GM12878 (cell line): ENCODE data around the gene LTA. TPM values are rescaled to one million over a fixed set of nuclear protein-coding genes. Genes with fewer than 3 reads are reported as not detected.

ENCODE experiments used
- ATAC-seq: fragments of 200-7000 bp; cut with Tn5 transposase; 3 replicates; pipeline ENCODE4 v1.9.1; 2020; ENCODE audit warnings: mild to moderate bottlenecking, moderate library complexity
- BruUV-seq: library from RNA; stranded (reverse); fragments of 400-500 nt; replicated peaks from 2 replicates; lab custom pipeline; 2021; lab: Mats Ljungman, UMichigan
- CTCF ChIA-PET: fragments of 300-600 bp; sonication (Branson Sonifier 250); formaldehyde crosslinking; extraction: SDS; loops from one replicate; lab custom pipeline; 2021; ENCODE audit warnings: inconsistent platforms; lab: Yijun Ruan, JAX
- POLR2A ChIA-PET: fragments of 350-600 bp; formaldehyde crosslinking; extraction: SDS; loops from one replicate; lab custom pipeline; 2021; ENCODE audit warnings: inconsistent platforms; lab: Charles Lee
- RAD21 ChIA-PET: fragments of 300-600 bp; sonication (Branson Sonifier 250); formaldehyde crosslinking; loops from one replicate; lab custom pipeline; 2023; ENCODE audit warnings: antibody characterized with exemption; ENCODE audit not compliant: unreplicated experiment; lab: Charles Lee
- SMC1A ChIA-PET: fragments of 300-600 bp; sonication (Branson Sonifier 250); formaldehyde crosslinking; loops from one replicate; lab custom pipeline; 2023; ENCODE audit not compliant: unreplicated experiment, uncharacterized antibody; lab: Charles Lee
- DNase-seq: peaks from one replicate; pipeline ENCODE4 v3.0.0-alpha.2; 2011; ENCODE audit warnings: low read depth, low spot score
- FAIRE-seq: peaks from 3 replicates; lab custom pipeline; 2011; peaks lifted over from hg19 to GRCh38; lab: Jason Lieb, UNC
- H2AFZ ChIP-seq: 2 replicates; pipeline ENCODE4 v1.6.0; 2011; ENCODE audit warnings: low read depth, low read length, control low read depth; ENCODE audit not compliant: control insufficient read depth
- H3K27ac ChIP-seq: 2 replicates; pipeline ENCODE4 v1.5.1; 2011; ENCODE audit warnings: control low read depth; ENCODE audit not compliant: control insufficient read depth, insufficient read depth
- H3K27me3 ChIP-seq, 2 experiments: replicated peaks in 1 of 2; 2 replicates each; pipeline versions ENCODE4 v1.6.0 to v1.6.1; 2011; ENCODE audit warnings: low read length in 1 of 2; ENCODE audit not compliant: control insufficient read depth in 2 of 2, insufficient read depth in 2 of 2
- H3K36me3 ChIP-seq, 2 experiments: 2 replicates each; pipeline ENCODE4 v1.5.1; 2011; ENCODE audit warnings: low read length in 1 of 2; ENCODE audit not compliant: control insufficient read depth in 2 of 2, insufficient read depth in 2 of 2
- H3K4me1 ChIP-seq: 2 replicates; pipeline ENCODE4 v1.6.1; 2011; ENCODE audit warnings: mild to moderate bottlenecking, low read length, moderate library complexity, mixed read lengths; ENCODE audit not compliant: control insufficient read depth, insufficient read depth
- H3K4me2 ChIP-seq: 2 replicates; pipeline ENCODE4 v1.6.0; 2011; ENCODE audit warnings: control low read depth; ENCODE audit not compliant: control insufficient read depth, insufficient read depth
- H3K4me3 ChIP-seq: fragments of 200-600 bp; sonication (generic); 2 replicates; pipeline ENCODE4 v1.5.1; 2016
- H3K79me2 ChIP-seq: 2 replicates; pipeline ENCODE4 v1.6.0; 2011; ENCODE audit warnings: low read length; ENCODE audit not compliant: control insufficient read depth, insufficient read depth
- H3K9ac ChIP-seq: 2 replicates; pipeline ENCODE4 v1.8.0; 2011; ENCODE audit warnings: low read length, control low read depth, mixed read lengths; ENCODE audit not compliant: control insufficient read depth, insufficient read depth
- H3K9me3 ChIP-seq: replicated peaks from 3 replicates; pipeline ENCODE4 v1.5.1; 2011; ENCODE audit warnings: mild to moderate bottlenecking, low read length; ENCODE audit not compliant: control insufficient read depth, insufficient read depth
- H4K20me1 ChIP-seq: 2 replicates; pipeline ENCODE4 v1.6.0; 2011; ENCODE audit not compliant: control insufficient read depth, insufficient read depth
- HCFC1 ChIP-seq: fragments of 150-350 bp; IDR thresholded peaks from 2 replicates; pipeline ENCODE4 v1.6.1; 2014; ENCODE audit warnings: low read length
- JUND ChIP-seq: IDR thresholded peaks from 2 replicates; pipeline ENCODE4 v1.6.1; 2012; ENCODE audit warnings: low read depth, mild to moderate bottlenecking, low read length, improper control_type of control experiment, moderate library complexity
- POLR2AphosphoS5 ChIP-seq: IDR thresholded peaks from 2 replicates; pipeline ENCODE4 v1.6.1; 2011; ENCODE audit warnings: mild to moderate bottlenecking, low read length, inconsistent platforms
- WGBS: methylation state at CpG from one replicate; pipeline ENCODE4 v1.1.6; 2016; ENCODE audit warnings: low lambda C conversion rate; ENCODE audit not compliant: insufficient replicate concordance, insufficient coverage; ENCODE audit errors: missing lambda C conversion rate; 5-methylcytosine and 5-hydroxymethylcytosine counted together
- in situ Hi-C: fragments of 300-500 bp; cut with MboI; formaldehyde crosslinking; loops from 9 replicates; pipeline ENCODE4 v1.14.3; 2018; ENCODE audit warnings: mixed read lengths
- intact Hi-C: fragments of 100-400 bp; cut with micrococcal nuclease; formaldehyde crosslinking; loops from one replicate; pipeline ENCODE4 v1.14.2; 2022; ENCODE audit not compliant: unreplicated experiment
- polyA plus RNA-seq, 11 experiments: library from polyadenylated mRNA; depleted of rRNA in 4 of 11; unstranded in 6 of 11; stranded (reverse) in 5 of 11; fragments of >200 nt; fragmentation: Nextera tagmentation in 4 of 11; fragmentation: Illumina TruSeq in 1 of 11; extraction: Ambion mirVana in 4 of 11; extraction: Trizol in 1 of 11; gene quantifications; 1 replicate in 1 of 11; 2 replicates in 10 of 11; pipeline versions ENCODE4 v1.2.1 to v1.2.3, GENCODE V29; 2011 to 2016; ENCODE audit warnings: inconsistent platforms in 2 of 11, missing spikeins in 2 of 11, low read depth in 1 of 11
- total RNA-seq, 4 experiments: library from RNA; depleted of rRNA in 3 of 4; stranded (reverse); fragments of >200 nt in 3 of 4; fragmentation: Illumina TruSeq in 1 of 4; extraction: Trizol in 1 of 4; gene quantifications; 2 replicates each; pipeline versions ENCODE4 v1.2.1 to v1.2.3, GENCODE V29; 2013 to 2021
- TF ChIP-seq, protein P1 (sequence below): fragments of 450-650 bp; IDR thresholded peaks from 2 replicates; pipeline ENCODE4 v1.6.1; 2016; ENCODE audit warnings: mild to moderate bottlenecking

Gene LTA
- total and polyA plus RNA-seq, 10 of the 15 experiments (the other 5 are each of a cell fraction or from before 2014, with no cell fraction given): 27.5 to 100 (median 75.1) TPM

DNA sequence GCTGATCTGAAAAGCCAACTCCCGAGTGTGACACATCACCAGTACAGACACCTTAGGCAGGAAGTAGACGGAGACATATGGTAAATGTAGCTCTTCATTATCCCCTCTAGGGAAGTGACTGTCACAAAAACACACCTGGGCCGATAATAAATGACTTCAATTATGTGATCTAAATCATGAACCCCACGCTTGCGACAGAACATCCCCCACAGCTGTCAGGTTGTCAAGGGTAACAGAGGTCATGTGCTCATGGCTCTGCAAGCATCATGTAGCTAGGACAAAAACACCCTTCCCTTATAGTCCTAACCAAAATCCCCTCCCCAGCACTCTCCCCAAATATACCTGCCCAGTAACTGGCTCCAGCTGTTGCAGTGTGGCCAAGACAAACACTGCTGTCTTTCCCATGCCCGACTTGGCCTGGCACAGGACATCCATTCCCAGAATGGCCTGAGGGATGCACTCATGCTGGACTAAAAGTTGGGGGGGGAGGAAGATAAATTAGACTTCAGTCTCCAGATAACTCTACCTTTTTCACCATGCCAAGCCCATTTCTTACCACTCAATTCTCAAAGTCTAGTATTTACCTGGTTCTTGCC is 33.2 kb upstream of the LTA start:
- in situ Hi-C loops: no loop called here
- RAD21 ChIA-PET: interaction anchor here (1.5 to 16.9 kb wide), 3 partner anchors 12 to 57 kb away, joined by 5 to 668 read pairs (median 72); partner anchors contain the start of genes MICB and NCR3
- CTCF ChIA-PET: interaction anchor here (6.6 to 34.8 kb wide), 2 partner anchors 44 to 49 kb away, joined by 100 to 2098 read pairs; partner anchors contain the start of genes LST1, LTB, MICB and NCR3
- WGBS: 76% methylated on average over 6 of the region's 6 CpGs
- peak overlapping the region; percentile 85 for H3K4me2 ChIP-seq
- peaks cover 87% of the 10 kb centered on the region for H3K79me2 ChIP-seq
- TF ChIP-seq HCFC1 (no peak), JUND (no peak), POLR2AphosphoS5 (peak; percentile 42; the same call in 1 of the 2 replicates)
- TF ChIP-seq, protein P1, sequence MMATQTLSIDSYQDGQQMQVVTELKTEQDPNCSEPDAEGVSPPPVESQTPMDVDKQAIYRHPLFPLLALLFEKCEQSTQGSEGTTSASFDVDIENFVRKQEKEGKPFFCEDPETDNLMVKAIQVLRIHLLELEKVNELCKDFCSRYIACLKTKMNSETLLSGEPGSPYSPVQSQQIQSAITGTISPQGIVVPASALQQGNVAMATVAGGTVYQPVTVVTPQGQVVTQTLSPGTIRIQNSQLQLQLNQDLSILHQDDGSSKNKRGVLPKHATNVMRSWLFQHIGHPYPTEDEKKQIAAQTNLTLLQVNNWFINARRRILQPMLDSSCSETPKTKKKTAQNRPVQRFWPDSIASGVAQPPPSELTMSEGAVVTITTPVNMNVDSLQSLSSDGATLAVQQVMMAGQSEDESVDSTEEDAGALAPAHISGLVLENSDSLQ: peak; percentile 25; the same call in 1 of the 2 replicates
- H3K9me3 ChIP-seq: no peaks in the 10 kb centered on the region
- H2AFZ ChIP-seq: no peak overlapping the region
- SMC1A ChIA-PET: interaction anchor here (1.2 to 34.7 kb wide), 5 partner anchors 9 to 83 kb away, joined by 3 to 1989 read pairs (median 4); partner anchors contain the start of genes LST1, LTA, LTB and MICB
- H4K20me1 ChIP-seq: peaks cover 12% of the 10 kb centered on the region
- no peaks in the 10 kb centered on the region for H3K27me3 ChIP-seq
- no peak overlapping the region for H3K27ac ChIP-seq
- H3K4me3 ChIP-seq: peak overlapping the region; percentile 94; the same call in 1 of the 2 replicates
- H3K36me3 ChIP-seq: peaks cover 32 to 49% of the 10 kb centered on the region in 2 experiments
- no TSS peak for BruUV-seq
- ATAC-seq: no peak
- DNase-seq: no peak
- intact Hi-C loops: no loop called here
- no peak for FAIRE-seq
- POLR2A ChIA-PET: interaction anchor here (0.9 to 4.8 kb wide), 4 partner anchors 11 to 77 kb away, joined by 3 to 56 read pairs (median 4); partner anchors contain the start of gene MICB
- H3K4me1 ChIP-seq: no peaks in the 10 kb centered on the region
- peak overlapping the region; percentile 99 for H3K9ac ChIP-seq
